ENCODE measurements around the gene RCBTB1. TPM values are rescaled to one million over a fixed set of nuclear protein-coding genes. Genes with fewer than 3 reads are reported as not detected.

Gene RCBTB1
- total RNA-seq, 4 donors from 2014 or later, result 4.4 to 12.8 (median 6.5) TPM

DNA sequence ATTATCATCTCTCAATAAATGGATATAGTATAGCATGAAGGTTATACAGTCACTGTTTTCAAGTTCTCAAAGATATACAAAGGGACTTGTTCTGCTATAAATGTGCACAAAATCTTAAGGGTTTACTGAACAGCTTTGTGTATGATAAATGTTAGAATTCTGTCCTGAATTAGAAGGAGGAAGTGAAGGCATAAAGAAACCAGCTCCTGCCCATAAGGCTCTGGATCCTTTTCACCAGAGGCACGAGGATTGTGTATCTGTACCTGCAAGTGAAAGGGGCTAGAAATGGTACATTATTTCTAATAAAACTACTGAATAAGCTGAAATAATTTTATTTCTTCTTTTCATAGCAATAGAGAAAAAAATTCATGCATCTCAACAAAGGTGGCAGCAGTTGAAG is 57.2 kb downstream of the RCBTB1 start:
- TF ChIP-seq, protein P1, sequence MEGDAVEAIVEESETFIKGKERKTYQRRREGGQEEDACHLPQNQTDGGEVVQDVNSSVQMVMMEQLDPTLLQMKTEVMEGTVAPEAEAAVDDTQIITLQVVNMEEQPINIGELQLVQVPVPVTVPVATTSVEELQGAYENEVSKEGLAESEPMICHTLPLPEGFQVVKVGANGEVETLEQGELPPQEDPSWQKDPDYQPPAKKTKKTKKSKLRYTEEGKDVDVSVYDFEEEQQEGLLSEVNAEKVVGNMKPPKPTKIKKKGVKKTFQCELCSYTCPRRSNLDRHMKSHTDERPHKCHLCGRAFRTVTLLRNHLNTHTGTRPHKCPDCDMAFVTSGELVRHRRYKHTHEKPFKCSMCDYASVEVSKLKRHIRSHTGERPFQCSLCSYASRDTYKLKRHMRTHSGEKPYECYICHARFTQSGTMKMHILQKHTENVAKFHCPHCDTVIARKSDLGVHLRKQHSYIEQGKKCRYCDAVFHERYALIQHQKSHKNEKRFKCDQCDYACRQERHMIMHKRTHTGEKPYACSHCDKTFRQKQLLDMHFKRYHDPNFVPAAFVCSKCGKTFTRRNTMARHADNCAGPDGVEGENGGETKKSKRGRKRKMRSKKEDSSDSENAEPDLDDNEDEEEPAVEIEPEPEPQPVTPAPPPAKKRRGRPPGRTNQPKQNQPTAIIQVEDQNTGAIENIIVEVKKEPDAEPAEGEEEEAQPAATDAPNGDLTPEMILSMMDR (IDR thresholded peaks at IDR 0.05), result no peak
- no peak for TF ChIP-seq POLR2A (IDR thresholded peaks at IDR 0.05)
- no peak overlapping the region for H3K4me3 ChIP-seq (ENCODE audit: low read depth, poor library complexity, severe bottlenecking)
- DNase-seq (ENCODE audit: low spot score in 2 of 2), result no peak
- 72 to 86% methylated on average over 1 of the region's 1 CpG for WGBS, 2 donors
- intact Hi-C loops (cut with DNase I; ENCODE audit: low total_unique reads), result no loop called here

DNA sequence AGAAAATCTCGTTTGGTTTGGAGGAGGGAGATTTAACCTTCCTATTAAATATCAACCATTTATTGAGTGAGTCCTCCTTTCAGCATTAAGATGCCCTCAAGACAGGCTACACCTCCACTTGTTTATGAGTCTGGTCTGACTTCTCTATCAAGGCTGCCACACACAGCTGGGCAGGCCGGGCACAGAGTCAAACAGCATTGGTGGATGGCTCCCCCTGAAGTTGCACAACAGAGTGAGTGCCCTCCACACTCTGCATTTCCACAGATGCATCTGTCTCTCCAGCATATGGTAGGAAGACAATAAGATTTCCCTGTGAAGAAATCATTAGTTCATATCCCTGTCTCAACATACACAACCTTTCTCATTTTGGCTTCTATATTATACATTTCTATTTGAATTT is 58.2 kb downstream of the RCBTB1 start:
- H3K4me3 ChIP-seq (ENCODE audit: low read depth, poor library complexity, severe bottlenecking), result no peak overlapping the region
- intact Hi-C loops (cut with DNase I; ENCODE audit: low total_unique reads), result no loop called here
- no peak for DNase-seq (ENCODE audit: low spot score in 2 of 2)
- 58 to 64% methylated on average over 2 of the region's 2 CpGs for WGBS, 2 donors
- TF ChIP-seq, protein P1 (IDR thresholded peaks at IDR 0.05), result no peak
- TF ChIP-seq POLR2A (IDR thresholded peaks at IDR 0.05), result no peak

- intact Hi-C loops (cut with DNase I; ENCODE audit: low total_unique reads), result no loop called here
- TF ChIP-seq POLR2A (IDR thresholded peaks at IDR 0.05), result no peak
- TF ChIP-seq, protein P1 (IDR thresholded peaks at IDR 0.05), result no peak
- no peak overlapping the region for H3K4me3 ChIP-seq (ENCODE audit: low read depth, poor library complexity, severe bottlenecking)
- 91 to 92% methylated on average over 5 of the region's 5 CpGs for WGBS, 2 donors
- DNase-seq (ENCODE audit: low spot score in 2 of 2), result no peak
Measured at GRCh38 chr13:49524740-49525501, 60.4 kb downstream of the RCBTB1 start.

GRCh38 chr13:49521224-49521623 is 64.1 kb downstream of the RCBTB1 start:
- 74 to 82% methylated on average over 4 of the region's 4 CpGs for WGBS, 2 donors
- intact Hi-C loops (cut with DNase I; ENCODE audit: low total_unique reads), result no loop called here
- H3K4me3 ChIP-seq (ENCODE audit: low read depth, poor library complexity, severe bottlenecking), result no peak overlapping the region
- TF ChIP-seq, protein P1 (IDR thresholded peaks at IDR 0.05), result no peak
- no peak for TF ChIP-seq POLR2A (IDR thresholded peaks at IDR 0.05)
- no peak for DNase-seq (ENCODE audit: low spot score in 2 of 2)

DNA sequence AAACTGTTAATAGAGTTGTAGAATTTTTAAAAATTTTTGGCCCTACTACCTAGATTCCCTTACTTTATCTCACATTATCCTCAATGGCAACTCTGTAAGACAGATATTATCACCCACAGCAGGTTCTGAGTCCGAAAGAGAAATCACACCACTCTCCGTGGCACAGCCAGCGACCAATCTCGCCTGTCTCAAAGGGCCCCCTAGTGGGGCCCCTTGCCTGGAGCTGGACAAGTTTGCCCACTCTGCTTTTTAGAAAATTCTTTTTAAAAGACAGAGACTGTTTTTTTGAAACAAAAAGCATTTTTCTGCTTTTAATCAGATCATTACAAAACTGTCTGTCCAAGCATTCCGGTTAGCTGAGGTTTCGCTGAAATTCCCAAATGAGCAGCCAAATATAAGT is 67.9 kb downstream of the RCBTB1 start:
- TF ChIP-seq POLR2A (IDR thresholded peaks at IDR 0.05), result no peak
- TF ChIP-seq, protein P1 (IDR thresholded peaks at IDR 0.05), result no peak
- intact Hi-C loops (cut with DNase I; ENCODE audit: low total_unique reads), result no loop called here
- H3K4me3 ChIP-seq (ENCODE audit: low read depth, poor library complexity, severe bottlenecking), result no peak overlapping the region
- WGBS, 2 donors, result 72 to 77% methylated on average over 6 of the region's 6 CpGs
- no peak for DNase-seq (ENCODE audit: low spot score in 2 of 2)

DNA sequence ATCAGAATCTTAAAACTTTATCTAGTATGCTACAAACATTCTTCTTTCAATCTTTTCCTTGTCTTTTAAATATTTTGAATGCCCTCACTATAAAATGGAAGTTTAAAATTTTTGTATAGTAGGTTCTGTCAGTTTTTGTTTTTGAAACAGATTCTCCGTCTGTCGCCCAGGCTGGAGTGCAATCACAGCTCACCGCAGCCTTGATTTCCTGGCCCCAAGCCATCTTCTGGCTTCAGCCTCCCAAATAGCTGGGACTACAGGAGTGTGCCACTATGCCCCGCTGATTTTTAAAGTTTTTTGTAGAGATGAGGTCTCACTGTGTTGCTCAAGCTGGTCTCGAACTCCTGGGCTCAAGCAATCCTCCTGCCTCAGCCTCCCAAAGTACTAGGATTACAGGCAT is 68.9 kb downstream of the RCBTB1 start:
- no peak overlapping the region for H3K4me3 ChIP-seq (ENCODE audit: low read depth, poor library complexity, severe bottlenecking)
- intact Hi-C loops (cut with DNase I; ENCODE audit: low total_unique reads), result no loop called here
- 78 to 87% methylated on average over 5 of the region's 5 CpGs for WGBS, 2 donors
- TF ChIP-seq, protein P1 (IDR thresholded peaks at IDR 0.05), result no peak
- TF ChIP-seq POLR2A (IDR thresholded peaks at IDR 0.05), result no peak
- no peak for DNase-seq (ENCODE audit: low spot score in 2 of 2)

Data from lower leg skin (tissue), 4 donors.